ENCODE data around the gene NFIC.
"Not testable (repeated sequence)": the region's sequence is repeated elsewhere in the genome, so short reads cannot be mapped to it uniquely, and the experiment has no call there.

Gene NFIC

GRCh38 chr19:3451451-3451866, 85.1 kb downstream of the NFIC start:
- DNase-seq (ENCODE audit: low read depth, low spot score): no peak

GRCh38 chr19:3452171-3452941, 86.0 kb downstream of the NFIC start:
- no peak for DNase-seq (ENCODE audit: low read depth, low spot score)

GRCh38 chr19:3452942-3453214, 86.5 kb downstream of the NFIC start:
- not testable (repeated sequence) for DNase-seq (ENCODE audit: low read depth, low spot score)

DNA sequence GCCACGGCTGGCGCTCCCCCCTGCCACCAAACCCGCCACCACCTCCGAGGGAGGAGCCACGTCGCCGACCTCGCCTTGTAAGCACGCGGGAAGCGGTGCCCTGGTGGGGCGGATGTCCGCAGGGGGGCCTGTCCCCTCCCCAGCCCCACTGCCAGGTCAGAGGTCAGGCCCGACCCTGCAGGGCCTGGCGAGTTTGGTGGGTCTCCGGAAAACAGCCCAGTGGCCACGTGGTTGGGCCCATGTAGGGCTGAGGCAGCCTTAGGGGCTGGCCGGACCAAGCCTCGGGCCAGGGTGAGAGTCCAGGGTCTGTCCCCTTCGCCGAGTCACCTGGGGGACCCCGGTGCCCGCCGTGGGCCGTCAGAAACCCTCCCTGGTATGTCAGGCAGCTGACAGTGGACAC, 87.5 kb downstream of the NFIC start:
- no peak for DNase-seq (ENCODE audit: low read depth, low spot score)

DNA sequence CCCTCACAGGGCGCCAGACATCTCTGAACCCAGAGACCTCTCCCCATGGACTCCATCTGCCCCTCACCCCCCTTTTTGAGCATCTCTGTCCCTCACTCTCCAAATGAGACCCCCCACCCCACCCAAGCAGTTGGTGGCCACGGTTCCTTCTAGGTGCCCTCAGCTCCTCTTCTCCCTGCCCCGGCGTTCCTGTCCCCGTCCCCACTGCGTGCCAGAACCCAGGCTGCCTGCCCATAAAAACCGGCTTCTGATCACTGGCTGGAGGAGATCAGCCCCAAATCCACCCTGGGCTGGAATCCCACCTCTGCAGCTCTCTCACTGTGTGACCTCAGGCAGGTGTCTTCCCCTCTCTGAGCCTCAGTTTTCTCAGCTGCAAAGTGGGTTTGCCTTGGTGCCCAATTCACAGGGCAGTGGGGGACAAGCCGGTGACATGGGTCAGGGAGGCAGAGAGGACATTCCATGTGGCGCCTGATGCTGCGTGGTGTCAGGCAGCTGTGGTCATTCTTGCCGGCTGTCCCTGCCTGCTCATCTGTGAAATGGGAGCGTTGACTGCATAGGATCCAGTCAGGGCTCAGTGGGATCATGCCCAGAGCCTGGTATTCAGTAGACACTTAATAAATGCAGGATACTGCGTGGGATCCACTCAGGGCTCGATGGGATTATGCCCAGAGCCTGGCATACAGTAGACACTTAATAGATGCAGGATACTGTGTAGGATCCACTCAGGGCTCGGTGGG, 88.4 kb downstream of the NFIC start:
- DNase-seq (ENCODE audit: low read depth, low spot score): no peak

DNA sequence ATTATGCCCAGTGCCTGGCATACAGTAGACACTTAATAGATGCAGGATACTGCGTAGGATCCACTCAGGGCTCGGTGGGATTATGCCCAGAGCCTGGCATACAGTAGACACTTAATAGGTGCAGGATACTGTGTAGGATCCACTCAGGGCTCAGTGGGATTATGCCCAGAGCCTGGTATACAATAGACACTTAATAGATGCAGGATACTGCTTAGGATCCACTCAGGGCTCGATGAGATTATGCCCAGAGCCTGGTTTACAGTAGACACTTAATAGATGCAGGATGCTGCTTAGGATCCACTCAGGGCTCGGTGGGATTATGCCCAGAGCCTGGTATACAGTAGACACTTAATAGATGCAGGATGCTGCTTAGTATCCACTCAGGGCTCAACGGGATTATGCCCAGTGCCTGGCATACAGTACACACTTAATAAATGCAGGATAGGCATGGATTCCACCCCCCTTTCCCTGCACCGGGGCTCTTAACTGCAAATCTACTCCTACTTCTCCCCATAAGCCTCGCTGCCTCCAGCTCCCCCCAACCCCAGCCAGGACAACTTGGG, 89.1 kb downstream of the NFIC start:
- DNase-seq (ENCODE audit: low read depth, low spot score): no peak

DNA sequence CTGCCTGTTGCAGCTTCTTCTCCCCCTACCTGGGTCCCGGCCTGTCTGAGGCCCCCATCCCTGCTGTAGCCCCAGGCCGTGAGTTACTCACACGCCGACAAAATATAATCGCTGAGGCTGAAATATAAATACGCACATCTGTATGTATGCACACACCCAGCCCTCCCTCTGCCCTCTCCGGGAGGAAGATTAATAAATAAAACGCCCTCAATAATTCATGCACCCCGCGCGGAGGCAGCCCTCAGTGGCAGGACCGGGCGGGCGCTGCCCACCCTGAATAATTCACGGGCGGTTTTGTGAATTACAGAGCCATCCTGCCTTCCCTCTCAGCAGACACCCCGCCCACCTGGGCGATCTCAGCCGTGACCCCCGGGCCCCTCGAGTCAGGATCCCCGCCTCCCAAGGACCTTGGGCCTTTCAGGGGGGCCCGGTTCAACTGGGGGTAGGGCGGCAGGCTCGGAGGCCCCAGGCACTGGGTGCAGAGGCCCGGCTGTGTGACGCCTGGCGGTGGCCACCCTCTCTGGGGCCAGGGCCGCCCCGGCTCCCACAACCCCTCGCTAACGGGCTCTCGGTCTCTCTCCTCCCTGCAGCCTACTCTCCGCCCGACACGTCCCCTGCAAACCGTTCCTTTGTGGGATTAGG, 89.7 kb downstream of the NFIC start:
- DNase-seq (ENCODE audit: low read depth, low spot score): no peak

GRCh38 chr19:3456925-3457527, 90.6 kb downstream of the NFIC start:
- DNase-seq (ENCODE audit: low read depth, low spot score): no peak

GRCh38 chr19:3457528-3458228, 91.3 kb downstream of the NFIC start:
- peak; percentile 46 for DNase-seq (ENCODE audit: low read depth, low spot score)

- DNase-seq (ENCODE audit: low read depth, low spot score): peak; percentile 85
Observed at GRCh38 chr19:3458229-3459088, 92.1 kb downstream of the NFIC start.

DNA sequence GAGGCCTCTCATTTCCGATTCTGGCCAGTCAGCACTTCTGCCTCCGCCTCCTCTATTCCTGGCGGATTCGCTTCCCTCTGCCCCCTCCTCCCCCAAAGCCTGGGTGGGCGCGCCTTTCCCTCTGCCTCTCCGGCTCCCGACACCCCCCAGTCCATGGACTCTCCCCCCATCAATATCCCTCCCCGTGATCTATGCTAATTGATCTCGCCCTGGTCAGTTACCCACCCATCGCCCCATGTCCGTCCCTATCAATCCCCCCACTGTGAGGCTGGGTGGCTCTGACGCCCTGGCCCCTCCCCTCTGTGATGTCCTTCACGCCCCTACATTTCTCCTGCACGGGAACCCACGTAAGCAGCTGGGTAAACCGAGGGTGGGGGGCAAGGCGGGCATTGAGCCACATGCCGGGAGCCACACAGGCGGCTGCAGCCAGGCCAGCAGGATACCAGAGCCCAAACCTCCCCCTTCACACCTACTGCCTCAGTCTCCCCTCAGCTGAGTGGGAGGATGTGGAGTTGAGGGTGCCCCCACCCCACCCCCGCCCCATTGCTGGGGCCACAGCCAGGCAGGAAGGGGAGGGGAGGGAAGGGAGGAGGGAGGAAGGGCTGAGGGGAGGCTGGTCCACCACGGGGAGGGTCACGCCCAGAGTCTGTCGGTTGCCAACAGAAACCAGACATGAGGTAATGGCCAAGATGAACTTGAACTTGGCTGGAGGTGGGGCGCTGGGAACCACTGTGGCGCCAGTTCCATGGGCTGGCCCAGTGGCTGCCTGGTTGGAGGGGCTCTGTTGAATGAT, 92.9 kb downstream of the NFIC start:
- DNase-seq (ENCODE audit: low read depth, low spot score): peak; percentile 97

- DNase-seq (ENCODE audit: low read depth, low spot score): no peak
Observed at GRCh38 chr19:3459965-3460582, 93.7 kb downstream of the NFIC start.

GRCh38 chr19:3462991-3463713, 96.8 kb downstream of the NFIC start:
- no peak for DNase-seq (ENCODE audit: low read depth, low spot score)

DNA sequence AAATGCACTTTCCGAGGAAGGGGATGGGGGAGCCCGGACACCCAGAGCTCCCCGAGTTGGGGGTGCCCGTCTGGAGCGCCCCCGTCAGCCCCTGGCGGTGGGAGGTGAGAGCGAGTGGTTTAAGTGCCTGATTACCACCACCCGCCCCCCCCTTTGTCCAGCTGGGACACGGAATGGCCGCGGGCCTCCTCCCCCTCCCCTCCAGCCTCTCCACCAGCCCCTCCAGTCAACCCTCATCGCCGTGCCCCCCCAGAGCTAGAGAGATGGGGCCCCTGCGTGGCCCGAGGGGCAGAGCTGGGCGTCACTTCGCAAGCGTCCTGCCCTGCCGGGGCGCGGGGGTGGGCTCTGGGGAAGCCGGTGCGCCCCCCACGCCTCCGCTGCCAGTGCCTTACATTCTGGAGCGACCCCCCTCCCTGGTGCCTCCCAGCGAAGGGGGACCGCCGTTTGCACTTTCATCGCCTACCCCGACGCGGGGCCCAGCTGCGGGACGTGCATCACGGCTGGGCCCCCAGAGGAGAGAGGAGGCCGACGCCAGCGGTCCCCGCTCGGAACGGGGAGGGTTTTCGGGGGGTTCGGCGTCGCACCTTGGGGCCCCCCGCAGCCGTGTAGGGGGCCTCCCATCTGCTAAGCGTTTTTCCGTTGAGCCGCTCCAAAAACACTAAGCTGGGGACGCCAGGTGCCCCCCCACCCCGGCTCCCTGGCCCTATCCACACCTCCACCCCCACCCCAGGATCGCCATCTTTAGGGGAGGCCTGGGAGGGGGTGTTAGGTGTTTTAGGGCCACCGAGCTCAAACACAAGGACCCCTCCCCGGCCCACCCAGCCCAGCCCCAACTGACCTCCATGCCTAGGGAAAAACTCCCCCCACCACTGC, 97.6 kb downstream of the NFIC start:
- no peak for DNase-seq (ENCODE audit: low read depth, low spot score)

GRCh38 chr19:3464587-3465235, 98.3 kb downstream of the NFIC start:
- DNase-seq (ENCODE audit: low read depth, low spot score): no peak

- DNase-seq (ENCODE audit: low read depth, low spot score): no peak
Observed at GRCh38 chr19:3465552-3465951, 99.2 kb downstream of the NFIC start.

DNA sequence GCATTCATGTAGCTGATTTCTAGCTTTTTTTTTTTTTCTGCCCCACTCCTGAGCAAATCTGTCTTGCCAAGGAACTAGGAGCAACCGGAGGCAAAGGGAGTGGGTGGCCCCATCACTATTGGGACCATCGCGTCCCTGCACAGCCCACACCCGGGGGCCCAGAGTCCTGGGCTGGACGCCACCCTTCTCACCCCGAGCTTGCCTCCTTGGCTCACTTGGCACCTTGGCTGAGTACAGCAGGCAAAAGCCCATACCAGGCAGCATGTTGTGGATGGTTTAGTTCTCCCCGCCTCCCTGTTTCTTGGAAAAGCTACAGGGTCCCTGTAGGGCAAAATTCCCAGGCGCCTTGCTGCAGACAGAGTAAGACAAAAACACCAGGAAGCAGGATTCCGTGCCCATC, 100.3 kb downstream of the NFIC start:
- DNase-seq (ENCODE audit: low read depth, low spot score): no peak
